Thymus (tissue), 11 donors: ENCODE results near the gene RPS6KA4. TPM values are rescaled to one million over a fixed set of nuclear protein-coding genes. Genes with fewer than 3 reads are reported as not detected.

Experiments used
- DNase-seq, 9 donors: peaks; one replicate each; pipeline ENCODE4 v3.0.0-alpha.2; 2013; ENCODE audit warnings: low spot score in 9 of 9, low read depth in 6 of 9, missing footprints in 1 of 9
- H3K27ac ChIP-seq, 2 donors: one replicate each; pipeline ENCODE4 v1.5.1; 2013; ENCODE audit warnings: control low read depth in 1 of 2, low read depth in 1 of 2, low read length in 1 of 2, mild to moderate bottlenecking in 1 of 2, moderate library complexity in 1 of 2
- H3K27me3 ChIP-seq, 2 donors: one replicate each; pipeline ENCODE4 v1.5.1; 2013; ENCODE audit warnings: low read length in 1 of 2; ENCODE audit not compliant: control insufficient read depth in 2 of 2, insufficient read depth in 1 of 2
- H3K36me3 ChIP-seq, 2 donors: one replicate each; pipeline ENCODE4 v1.5.1; 2013; ENCODE audit warnings: low read length in 1 of 2, mild to moderate bottlenecking in 1 of 2, moderate library complexity in 1 of 2; ENCODE audit not compliant: control insufficient read depth in 2 of 2, insufficient read depth in 2 of 2
- H3K4me1 ChIP-seq, 2 donors: one replicate each; pipeline ENCODE4 v1.5.1; 2013; ENCODE audit warnings: low read length in 2 of 2; ENCODE audit not compliant: control insufficient read depth in 2 of 2, insufficient read depth in 2 of 2
- H3K4me3 ChIP-seq, 2 donors: one replicate each; pipeline ENCODE4 v1.5.1; 2013; ENCODE audit warnings: low read length in 2 of 2, control low read depth in 1 of 2, mild to moderate bottlenecking in 1 of 2
- H3K9me3 ChIP-seq, 2 donors: one replicate each; pipeline ENCODE4 v1.5.1; 2013; ENCODE audit warnings: low read length in 1 of 2, mild to moderate bottlenecking in 1 of 2; ENCODE audit not compliant: control insufficient read depth in 2 of 2, insufficient read depth in 1 of 2
- WGBS: extraction: QIAGEN DNeasy Blood & Tissue Kit; methylation state at CpG from one replicate; pipeline ENCODE4 v1.1.7; 2013; 5-methylcytosine and 5-hydroxymethylcytosine counted together
- polyA plus RNA-seq: library from polyadenylated mRNA; stranded (reverse); fragments of 200-250 nt; gene quantifications from one replicate; pipeline ENCODE4 v1.2.3, GENCODE V29; 2013
- total RNA-seq: library from RNA; stranded (reverse); fragments of 120-200 nt; gene quantifications from one replicate; pipeline ENCODE4 v1.2.4, GENCODE V29; 2013
- donor health status: healthy.

RPS6KA4 gene
- total and polyA plus RNA-seq, 2 donors: 17.8 to 24.6 TPM

- Histone ChIP-seq H3K27me3 (no peaks in the 10 kb centered on the region), H3K27ac (no peak overlapping the region), H3K4me1 (peaks cover 24 to 49% of the 10 kb centered on the region in 2 donors), H3K4me3 (peak overlapping the region in 1 of 2 donors; percentile 37), H3K9me3 (peaks cover 0 to 3% of the 10 kb centered on the region in 2 donors), H3K36me3 (peaks cover 31 to 32% of the 10 kb centered on the region in 2 donors)
- no peak for DNase-seq
- 85% methylated on average over 29 of the region's 29 CpGs for WGBS
Observed at GRCh38 chr11:64342869-64343745, 15.9 kb upstream of the RPS6KA4 start.

- H3K4me1 ChIP-seq: peaks cover 24 to 43% of the 10 kb centered on the region in 2 donors
- peaks cover 0 to 3% of the 10 kb centered on the region in 2 donors for H3K9me3 ChIP-seq
- no peaks in the 10 kb centered on the region for H3K27me3 ChIP-seq
- no peak overlapping the region for H3K4me3 ChIP-seq
- 97% methylated on average over 18 of the region's 18 CpGs for WGBS
- H3K36me3 ChIP-seq: peaks cover 34 to 35% of the 10 kb centered on the region in 2 donors
- H3K27ac ChIP-seq: no peak overlapping the region
- DNase-seq: no peak
Observed at GRCh38 chr11:64343767-64344559, 15.0 kb upstream of the RPS6KA4 start.

DNA sequence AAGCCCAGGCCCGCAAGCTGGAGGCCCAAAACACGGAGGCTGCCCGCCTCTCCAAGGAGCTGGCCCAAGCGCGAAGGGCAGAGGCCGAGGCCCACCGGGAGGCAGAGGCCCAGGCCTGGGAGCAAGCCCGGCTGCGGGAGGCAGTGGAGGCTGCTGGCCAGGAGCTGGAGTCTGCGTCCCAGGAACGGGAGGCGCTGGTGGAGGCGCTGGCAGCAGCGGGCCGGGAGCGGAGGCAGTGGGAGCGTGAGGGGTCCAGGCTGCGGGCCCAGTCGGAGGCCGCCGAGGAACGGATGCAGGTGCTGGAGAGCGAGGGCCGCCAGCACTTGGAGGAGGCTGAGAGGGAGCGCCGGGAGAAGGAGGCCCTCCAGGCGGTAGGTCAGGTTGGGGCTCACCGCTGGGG lies 14.2 kb upstream of the RPS6KA4 start:
- Histone ChIP-seq H3K27me3 (no peaks in the 10 kb centered on the region), H3K4me1 (peaks cover 17 to 35% of the 10 kb centered on the region in 2 donors), H3K4me3 (no peak overlapping the region), H3K9me3 (peaks cover 0 to 3% of the 10 kb centered on the region in 2 donors), H3K36me3 (peaks cover 38% of the 10 kb centered on the region in 2 donors), H3K27ac (no peak overlapping the region)
- 98% methylated on average over 28 of the region's 28 CpGs for WGBS
- DNase-seq: no peak

- WGBS: 96% methylated on average over 12 of the region's 12 CpGs
- Histone ChIP-seq H3K36me3 (peaks cover 41 to 62% of the 10 kb centered on the region in 2 donors), H3K9me3 (no peaks in the 10 kb centered on the region), H3K4me3 (no peak overlapping the region), H3K27me3 (no peaks in the 10 kb centered on the region), H3K4me1 (peaks cover 6 to 9% of the 10 kb centered on the region in 2 donors), H3K27ac (no peak overlapping the region)
- DNase-seq: no peak
Observed at GRCh38 chr11:64347193-64347867, 11.6 kb upstream of the RPS6KA4 start.

DNA sequence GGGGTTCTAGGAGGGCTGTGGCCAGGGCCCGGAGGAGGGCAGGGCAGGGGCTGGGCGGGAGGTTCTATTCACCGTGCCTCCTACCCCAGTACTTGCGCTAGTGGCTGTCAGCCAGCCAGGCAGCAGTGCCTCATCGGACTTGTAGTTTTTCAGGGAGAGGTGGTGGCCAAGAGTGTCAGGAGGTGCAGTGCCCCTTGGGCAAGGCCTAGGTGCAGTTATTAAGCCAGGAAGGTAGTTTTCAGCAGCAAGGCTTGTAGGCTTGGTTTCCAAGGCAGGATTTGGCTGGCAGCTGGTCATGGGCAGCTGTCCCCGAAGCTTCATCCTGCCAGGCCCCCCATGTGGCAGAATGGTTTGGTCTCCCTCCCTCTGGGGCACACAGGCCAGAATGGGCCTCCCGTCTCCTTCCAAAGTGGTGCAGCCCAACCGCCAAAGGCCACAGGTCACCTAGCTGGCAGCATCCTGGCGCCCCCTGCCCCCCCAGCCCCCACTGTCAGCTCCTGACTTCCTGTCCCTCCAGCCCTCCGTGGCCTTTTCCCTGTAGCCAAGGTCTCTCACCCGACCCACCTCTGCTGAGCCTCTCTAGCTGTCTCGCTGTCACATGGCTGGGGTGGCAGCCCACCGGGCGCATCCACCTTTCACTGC lies 10.5 kb upstream of the RPS6KA4 start:
- no peak for DNase-seq
- WGBS: 95% methylated on average over 14 of the region's 14 CpGs
- H3K27ac ChIP-seq: no peak overlapping the region
- no peaks in the 10 kb centered on the region for H3K9me3 ChIP-seq
- peaks cover 36 to 65% of the 10 kb centered on the region in 2 donors for H3K36me3 ChIP-seq
- H3K27me3 ChIP-seq: no peaks in the 10 kb centered on the region
- no peak overlapping the region for H3K4me3 ChIP-seq
- H3K4me1 ChIP-seq: no peaks in the 10 kb centered on the region

GRCh38 chr11:64349025-64349387 lies 10.0 kb upstream of the RPS6KA4 start:
- H3K4me3 ChIP-seq: no peak overlapping the region
- H3K27ac ChIP-seq: no peak overlapping the region
- whole genome bisulfite sequencing: 96% methylated on average over 7 of the region's 7 CpGs
- no peaks in the 10 kb centered on the region for H3K4me1 ChIP-seq
- no peaks in the 10 kb centered on the region for H3K9me3 ChIP-seq
- peaks cover 34 to 64% of the 10 kb centered on the region in 2 donors for H3K36me3 ChIP-seq
- H3K27me3 ChIP-seq: no peaks in the 10 kb centered on the region
- DNase-seq: no peak

- no peaks in the 10 kb centered on the region for H3K27me3 ChIP-seq
- no peaks in the 10 kb centered on the region for H3K4me1 ChIP-seq
- no peak overlapping the region for H3K27ac ChIP-seq
- no peaks in the 10 kb centered on the region for H3K9me3 ChIP-seq
- WGBS: 93% methylated on average over 11 of the region's 11 CpGs
- DNase-seq: no peak
- H3K36me3 ChIP-seq: peaks cover 30 to 64% of the 10 kb centered on the region in 2 donors
- no peak overlapping the region for H3K4me3 ChIP-seq
Observed at GRCh38 chr11:64349404-64349803, 9.6 kb upstream of the RPS6KA4 start.

- H3K4me3 ChIP-seq: no peak overlapping the region
- no peaks in the 10 kb centered on the region for H3K27me3 ChIP-seq
- peaks cover 25 to 47% of the 10 kb centered on the region in 2 donors for H3K36me3 ChIP-seq
- peaks cover 4 to 10% of the 10 kb centered on the region in 2 donors for H3K4me1 ChIP-seq
- no peak for DNase-seq
- no peak overlapping the region for H3K27ac ChIP-seq
- H3K9me3 ChIP-seq: no peaks in the 10 kb centered on the region
- 93% methylated on average over 18 of the region's 18 CpGs for WGBS
Observed at GRCh38 chr11:64351136-64351631, 7.8 kb upstream of the RPS6KA4 start.
